IMR-90 (cell line): ENCODE results near the gene STIM1. TPM values are rescaled to one million over a fixed set of nuclear protein-coding genes. Genes with fewer than 3 reads are reported as not detected.

Source experiments
- ATAC-seq: fragments of 200-7000 bp; cut with Tn5 transposase; 2 replicates; pipeline ENCODE4 v1.9.1; 2020; ENCODE audit warnings: low read depth, mild to moderate bottlenecking, moderate library complexity
- BruUV-seq: library from RNA; stranded (reverse); fragments of 400-500 nt; replicated peaks from 2 replicates; lab custom pipeline; 2021; lab: Mats Ljungman, UMichigan
- CTCF ChIA-PET: fragments of 300-600 bp; formaldehyde crosslinking; extraction: SDS; loops from one replicate; lab custom pipeline; 2021; ENCODE audit warnings: antibody characterized with exemption; lab: Yijun Ruan, JAX
- POLR2A ChIA-PET: fragments of 300-600 bp; sonication (Branson Sonifier 250); formaldehyde crosslinking; loops from one replicate; lab custom pipeline; 2022; ENCODE audit warnings: antibody characterized with exemption; ENCODE audit not compliant: unreplicated experiment; lab: Charles Lee
- DNase-seq: peaks from one replicate; pipeline ENCODE4 v3.0.0; 2013
- H2AFZ ChIP-seq: replicated peaks from 2 replicates; pipeline ENCODE3; 2013; ENCODE audit warnings: low read length, mild to moderate bottlenecking; ENCODE audit not compliant: poor library complexity
- H2AK5ac ChIP-seq: 2 replicates; pipeline ENCODE4 v1.6.1; 2013; ENCODE audit warnings: low read depth, low read length, inconsistent platforms
- H2AK9ac ChIP-seq: replicated peaks from 2 replicates; pipeline ENCODE3; 2013; ENCODE audit warnings: mild to moderate bottlenecking, low read depth, low read length, moderate library complexity; ENCODE audit not compliant: poor library complexity
- H2BK120ac ChIP-seq: 2 replicates; pipeline ENCODE4 v1.6.1; 2013; ENCODE audit warnings: low read depth, low read length, inconsistent platforms
- H2BK15ac ChIP-seq: 3 replicates; pipeline ENCODE4 v1.6.1; 2013; ENCODE audit warnings: low read depth, low read length, inconsistent platforms
- H2BK20ac ChIP-seq: 2 replicates; pipeline ENCODE4 v1.6.1; 2013; ENCODE audit warnings: low read depth, mild to moderate bottlenecking, inconsistent platforms, low read length, moderate library complexity
- H2BK5ac ChIP-seq: 2 replicates; pipeline ENCODE4 v1.6.1; 2013; ENCODE audit warnings: mild to moderate bottlenecking, low read depth, low read length, inconsistent platforms; ENCODE audit not compliant: poor library complexity, severe bottlenecking
- H3K14ac ChIP-seq: replicated peaks from 2 replicates; pipeline ENCODE4 v1.6.1; 2013; ENCODE audit warnings: low read depth, low read length, inconsistent platforms
- H3K18ac ChIP-seq: 2 replicates; pipeline ENCODE4 v1.6.1; 2013; ENCODE audit warnings: low read depth, low read length, control low read depth
- H3K23ac ChIP-seq: 2 replicates; pipeline ENCODE4 v1.6.1; 2013; ENCODE audit warnings: low read depth, low read length, inconsistent platforms
- H3K27ac ChIP-seq: 2 replicates; pipeline ENCODE4 v1.5.1; 2013; ENCODE audit warnings: mild to moderate bottlenecking, control low read depth, low read length; ENCODE audit not compliant: insufficient read depth
- H3K27me3 ChIP-seq: 2 replicates; pipeline ENCODE4 v1.6.1; 2013; ENCODE audit warnings: low read length; ENCODE audit not compliant: control insufficient read depth, insufficient read depth
- H3K36me3 ChIP-seq: 2 replicates; pipeline ENCODE4 v1.6.1; 2013; ENCODE audit warnings: low read length, mixed read lengths; ENCODE audit not compliant: control insufficient read depth, insufficient read depth
- H3K4ac ChIP-seq: 2 replicates; pipeline ENCODE4 v1.6.1; 2013; ENCODE audit warnings: low read depth, low read length, inconsistent platforms
- H3K4me1 ChIP-seq: 2 replicates; pipeline ENCODE4 v1.6.1; 2013; ENCODE audit warnings: low read length, mixed read lengths; ENCODE audit not compliant: control insufficient read depth, insufficient read depth
- H3K4me2 ChIP-seq: 2 replicates; pipeline ENCODE4 v1.6.1; 2013; ENCODE audit warnings: low read depth, mild to moderate bottlenecking, control low read depth, low read length, moderate library complexity
- H3K4me3 ChIP-seq: 2 replicates; pipeline ENCODE4 v1.5.1; 2013; ENCODE audit warnings: low read depth, mild to moderate bottlenecking, control low read depth, low read length, moderate library complexity; ENCODE audit not compliant: insufficient read depth
- H3K56ac ChIP-seq: 2 replicates; pipeline ENCODE4 v1.6.1; 2013; ENCODE audit warnings: low read length, inconsistent platforms; ENCODE audit not compliant: insufficient read depth; ENCODE audit errors: extremely low read depth
- H3K79me1 ChIP-seq, 2 experiments: 2 replicates each; pipeline ENCODE4 v1.6.1; 2013; ENCODE audit warnings: low read length in 2 of 2, inconsistent platforms in 1 of 2, low read depth in 1 of 2
- H3K9ac ChIP-seq: 2 replicates; pipeline ENCODE4 v1.6.1; 2013; ENCODE audit warnings: low read depth, low read length, control low read depth
- H3K9me1 ChIP-seq: 2 replicates; pipeline ENCODE4 v1.6.1; 2013; ENCODE audit warnings: low read length, inconsistent platforms; ENCODE audit not compliant: insufficient read depth
- H3K9me3 ChIP-seq: 2 replicates; pipeline ENCODE4 v1.6.1; 2013; ENCODE audit warnings: low read length; ENCODE audit not compliant: control insufficient read depth, insufficient read depth
- H4K20me1 ChIP-seq: 2 replicates; pipeline ENCODE4 v1.6.1; 2013; ENCODE audit warnings: low read length, inconsistent platforms; ENCODE audit not compliant: insufficient read depth
- H4K5ac ChIP-seq: 2 replicates; pipeline ENCODE4 v1.6.1; 2013; ENCODE audit warnings: mild to moderate bottlenecking, low read depth, low read length, control low read depth
- H4K8ac ChIP-seq, 2 experiments: 2 replicates each; pipeline ENCODE4 v1.6.1; 2013; ENCODE audit warnings: low read depth in 2 of 2, low read length in 2 of 2, control low read depth in 1 of 2, inconsistent platforms in 1 of 2
- H4K91ac ChIP-seq: 2 replicates; pipeline ENCODE4 v1.6.1; 2013; ENCODE audit warnings: low read depth, low read length, inconsistent platforms; ENCODE audit not compliant: insufficient read depth
- BHLHE40 ChIP-seq: fragments of 150-350 bp; IDR thresholded peaks from 2 replicates; pipeline ENCODE4 v1.6.1; 2016; ENCODE audit warnings: mild to moderate bottlenecking, low read depth, low read length
- MAZ ChIP-seq: IDR thresholded peaks from 2 replicates; pipeline ENCODE4 v1.6.1; 2012; ENCODE audit warnings: low read depth, mild to moderate bottlenecking, low read length, improper control_type of control experiment, moderate library complexity, borderline replicate concordance
- MXI1 ChIP-seq: IDR thresholded peaks from 2 replicates; pipeline ENCODE4 v1.6.1; 2012; ENCODE audit warnings: low read depth, mild to moderate bottlenecking, low read length, moderate library complexity, borderline replicate concordance
- RAD21 ChIP-seq: IDR thresholded peaks from 2 replicates; pipeline ENCODE4 v1.6.1; 2012; ENCODE audit warnings: low read length, improper control_type of control experiment
- RCOR1 ChIP-seq: IDR thresholded peaks from 2 replicates; pipeline ENCODE4 v1.6.1; 2012; ENCODE audit warnings: mild to moderate bottlenecking, low read length, improper control_type of control experiment; ENCODE audit not compliant: insufficient replicate concordance
- RFX5 ChIP-seq: IDR thresholded peaks from 2 replicates; pipeline ENCODE4 v1.8.0; 2012; ENCODE audit warnings: low read depth, mild to moderate bottlenecking, low read length, moderate library complexity
- SMC3 ChIP-seq: fragments of 150-350 bp; IDR thresholded peaks from 2 replicates; pipeline ENCODE4 v1.6.1; 2016; ENCODE audit warnings: low read depth, mild to moderate bottlenecking, antibody characterized with exemption, low read length, moderate library complexity
- WGBS, 2 experiments: methylation state at CpG; one replicate each; pipeline versions ENCODE4 v1.1.5 to v1.1.7; 2013; ENCODE audit warnings: missing lambda C conversion rate in 2 of 2; ENCODE audit not compliant: insufficient read length in 1 of 2; ENCODE audit errors: extremely low coverage in 2 of 2; 5-methylcytosine and 5-hydroxymethylcytosine counted together
- dilution Hi-C: fragments of 300-500 bp; cut with HindIII; formaldehyde crosslinking; loops from one replicate; pipeline ENCODE4 v1.14.3; 2018; ENCODE audit warnings: low sequenced_read_pairs; ENCODE audit not compliant: unreplicated experiment
- in situ Hi-C: fragments of 300-500 bp; cut with MboI; formaldehyde crosslinking; loops from 3 replicates; pipeline ENCODE4 v1.14.3; 2019; ENCODE audit warnings: low sequenced_read_pairs, inconsistent platforms, mixed read lengths
- intact Hi-C: fragments of 100-400 bp; cut with micrococcal nuclease; formaldehyde crosslinking; loops from 2 replicates; pipeline ENCODE4 v1.10.0; 2022
- polyA plus RNA-seq, 3 experiments: library from polyadenylated mRNA; depleted of rRNA; stranded (reverse); fragments of >200 nt; gene quantifications; 2 replicates each; pipeline ENCODE4 v1.2.3, GENCODE V29; 2012; ENCODE audit warnings: low replicate concordance in 1 of 3
- total RNA-seq: library from RNA; depleted of rRNA; stranded (reverse); fragments of >200 nt; gene quantifications from 2 replicates; pipeline ENCODE4 v1.2.3, GENCODE V29; 2012
- TF ChIP-seq, protein P1 (sequence below): fragments of 150-350 bp; IDR thresholded peaks from 2 replicates; pipeline ENCODE4 v1.6.1; 2017; ENCODE audit warnings: mild to moderate bottlenecking, antibody characterized with exemption, low read length, low read depth

Gene STIM1
- total and polyA plus RNA-seq, 2 of the 4 experiments (the other 2 are of a cell fraction) = 17.9 to 23.0 TPM

DNA sequence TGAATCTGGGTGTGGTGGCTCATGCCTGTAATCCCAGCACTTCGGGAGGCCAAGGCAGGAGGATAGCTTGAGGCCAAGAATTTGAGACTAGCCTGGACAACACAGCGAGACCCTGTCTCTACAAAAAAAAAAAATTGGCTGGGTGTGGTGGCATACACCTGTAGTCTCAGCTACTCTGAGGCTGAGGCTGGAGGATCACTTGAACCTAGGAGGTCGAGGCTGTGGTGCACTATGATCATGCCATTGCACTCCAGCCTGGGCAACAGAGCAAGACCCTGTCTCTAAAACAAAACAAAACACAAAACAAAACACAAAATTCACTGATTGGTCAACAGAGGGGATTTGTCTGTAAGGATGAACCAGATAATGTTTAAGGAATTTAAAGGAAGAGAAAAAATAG, 113.7 kb downstream of the STIM1 start:
- ChIA-PET POLR2A (no interaction called here), CTCF (no interaction called here)
- no peak overlapping the region for H2AFZ ChIP-seq
- DNase-seq (no peak), ATAC-seq (no peak)
- no peak overlapping the region for H3K56ac ChIP-seq
- no peak overlapping the region for H2AK9ac ChIP-seq
- intact Hi-C loops (no loop called here), dilution Hi-C loops (no loop called here), in situ Hi-C loops (no loop called here)
- BruUV-seq = no TSS peak
- H3K4me3 ChIP-seq = no peak overlapping the region
- 67% methylated on average over 1 of the region's 3 CpGs; no CpG with 5 or more reads in 1 of the 2 experiments for WGBS, 2 experiments
- H3K27me3 ChIP-seq = no peaks in the 10 kb centered on the region
- no peaks in the 10 kb centered on the region for H4K20me1 ChIP-seq
- H3K4me1 ChIP-seq = no peaks in the 10 kb centered on the region
- H3K4ac ChIP-seq = no peak overlapping the region
- no peak overlapping the region for H3K23ac ChIP-seq
- H2BK20ac ChIP-seq = no peak overlapping the region
- H4K5ac ChIP-seq = no peak overlapping the region
- no peak overlapping the region for H4K8ac ChIP-seq
- peaks cover 0 to 4% of the 10 kb centered on the region in 2 experiments; a peak in 2 of 4 replicates for H3K79me1 ChIP-seq
- no peak overlapping the region for H3K4me2 ChIP-seq
- no peaks in the 10 kb centered on the region for H3K9me3 ChIP-seq
- no peak overlapping the region for H2BK5ac ChIP-seq
- no peak overlapping the region for H2AK5ac ChIP-seq
- no peaks in the 10 kb centered on the region for H3K9me1 ChIP-seq
- H4K91ac ChIP-seq = no peak overlapping the region
- no peak overlapping the region for H3K27ac ChIP-seq
- H3K36me3 ChIP-seq = no peaks in the 10 kb centered on the region
- no peak overlapping the region for H2BK120ac ChIP-seq
- TF ChIP-seq SMC3 (no peak), MXI1 (no peak), MAZ (no peak), RFX5 (no peak), RAD21 (no peak), RCOR1 (no peak), BHLHE40 (no peak)
- TF ChIP-seq, protein P1, sequence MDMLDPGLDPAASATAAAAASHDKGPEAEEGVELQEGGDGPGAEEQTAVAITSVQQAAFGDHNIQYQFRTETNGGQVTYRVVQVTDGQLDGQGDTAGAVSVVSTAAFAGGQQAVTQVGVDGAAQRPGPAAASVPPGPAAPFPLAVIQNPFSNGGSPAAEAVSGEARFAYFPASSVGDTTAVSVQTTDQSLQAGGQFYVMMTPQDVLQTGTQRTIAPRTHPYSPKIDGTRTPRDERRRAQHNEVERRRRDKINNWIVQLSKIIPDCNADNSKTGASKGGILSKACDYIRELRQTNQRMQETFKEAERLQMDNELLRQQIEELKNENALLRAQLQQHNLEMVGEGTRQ = no peak
- no peak overlapping the region for H3K14ac ChIP-seq
- H3K9ac ChIP-seq = no peak overlapping the region
- H3K18ac ChIP-seq = no peak overlapping the region
- H2BK15ac ChIP-seq = no peak overlapping the region
